ENCODE measurements around the gene CABP1. TPM values are rescaled to one million over a fixed set of nuclear protein-coding genes. Genes with fewer than 3 reads are reported as not detected.

CABP1 gene
- total and polyA plus RNA-seq, 4 donors, result 0.05 to 0.12 (median 0.08) TPM; not detected in 1

DNA sequence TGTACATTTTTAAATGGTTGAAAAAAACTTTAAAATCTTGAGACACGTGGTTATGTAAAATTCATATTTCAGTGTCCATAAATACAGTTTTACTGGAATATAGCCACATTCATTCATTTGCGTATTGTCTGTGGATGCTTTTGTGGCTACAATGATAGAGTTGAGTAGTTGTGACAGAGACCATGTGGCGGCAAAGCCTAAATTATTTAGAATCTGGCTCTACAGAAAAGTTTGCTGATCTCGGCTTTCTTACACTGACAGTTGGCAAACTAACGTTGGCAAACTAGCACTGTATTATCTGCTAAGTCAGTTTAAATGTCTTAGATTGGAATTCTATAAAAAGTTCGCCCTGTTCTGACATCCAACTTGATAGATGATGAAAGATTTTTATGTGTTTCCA lies 72.2 kb downstream of the CABP1 start:
- Histone ChIP-seq H3K27ac (ENCODE audit: low read depth in 1 of 2, low read length in 2 of 2) (no peak overlapping the region), H3K27me3 (ENCODE audit: control insufficient read depth in 4 of 4, insufficient read depth in 4 of 4, low read length in 3 of 4) (no peaks in the 10 kb centered on the region), H3K36me3 (ENCODE audit: control insufficient read depth in 4 of 4, insufficient read depth in 3 of 4, low read depth in 1 of 4, low read length in 3 of 4) (peaks cover 9 to 24% (median 18%) of the 10 kb centered on the region in 4 donors), H3K9ac (ENCODE audit: low read depth in 1 of 2, low read length in 2 of 2) (no peak overlapping the region), H3K4me3 (ENCODE audit: low read depth in 1 of 3, low read length in 3 of 3) (no peak overlapping the region), H3K4me1 (ENCODE audit: control insufficient read depth in 4 of 4, insufficient read depth in 4 of 4, low read length in 3 of 4) (peaks cover 2 to 19% (median 14%) of the 10 kb centered on the region in 4 donors), H3K9me3 (ENCODE audit: control insufficient read depth in 4 of 4, low read length in 3 of 4) (no peaks in the 10 kb centered on the region)
- WGBS, result 77% methylated on average over 6 of the region's 6 CpGs
- TF ChIP-seq NR2F2 (IDR thresholded peaks at IDR 0.05) (no peak), YY1 (IDR thresholded peaks at IDR 0.05) (no peak), GABPA (IDR thresholded peaks at IDR 0.05 in 1 of 2, conservative IDR thresholded peaks at IDR 0.05 in 1 of 2) (no peak), FOXA2 (IDR thresholded peaks at IDR 0.05) (no peak), HNF4G (IDR thresholded peaks at IDR 0.05) (no peak), FOXA1 (IDR thresholded peaks at IDR 0.05) (no peak), RXRA (IDR thresholded peaks at IDR 0.05) (no peak), HNF4A (conservative IDR thresholded peaks at IDR 0.05) (no peak), RAD21 (IDR thresholded peaks at IDR 0.05) (no peak), TAF1 (conservative IDR thresholded peaks at IDR 0.05) (no peak), JUND (IDR thresholded peaks at IDR 0.05) (no peak), SP1 (IDR thresholded peaks at IDR 0.05) (no peak)
- TF ChIP-seq, protein P1, sequence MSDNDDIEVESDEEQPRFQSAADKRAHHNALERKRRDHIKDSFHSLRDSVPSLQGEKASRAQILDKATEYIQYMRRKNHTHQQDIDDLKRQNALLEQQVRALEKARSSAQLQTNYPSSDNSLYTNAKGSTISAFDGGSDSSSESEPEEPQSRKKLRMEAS (IDR thresholded peaks at IDR 0.05), result no peak
- TF ChIP-seq, protein P2, sequence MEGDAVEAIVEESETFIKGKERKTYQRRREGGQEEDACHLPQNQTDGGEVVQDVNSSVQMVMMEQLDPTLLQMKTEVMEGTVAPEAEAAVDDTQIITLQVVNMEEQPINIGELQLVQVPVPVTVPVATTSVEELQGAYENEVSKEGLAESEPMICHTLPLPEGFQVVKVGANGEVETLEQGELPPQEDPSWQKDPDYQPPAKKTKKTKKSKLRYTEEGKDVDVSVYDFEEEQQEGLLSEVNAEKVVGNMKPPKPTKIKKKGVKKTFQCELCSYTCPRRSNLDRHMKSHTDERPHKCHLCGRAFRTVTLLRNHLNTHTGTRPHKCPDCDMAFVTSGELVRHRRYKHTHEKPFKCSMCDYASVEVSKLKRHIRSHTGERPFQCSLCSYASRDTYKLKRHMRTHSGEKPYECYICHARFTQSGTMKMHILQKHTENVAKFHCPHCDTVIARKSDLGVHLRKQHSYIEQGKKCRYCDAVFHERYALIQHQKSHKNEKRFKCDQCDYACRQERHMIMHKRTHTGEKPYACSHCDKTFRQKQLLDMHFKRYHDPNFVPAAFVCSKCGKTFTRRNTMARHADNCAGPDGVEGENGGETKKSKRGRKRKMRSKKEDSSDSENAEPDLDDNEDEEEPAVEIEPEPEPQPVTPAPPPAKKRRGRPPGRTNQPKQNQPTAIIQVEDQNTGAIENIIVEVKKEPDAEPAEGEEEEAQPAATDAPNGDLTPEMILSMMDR (IDR thresholded peaks at IDR 0.05; ENCODE audit: low read depth, low read length, missing input control), result no peak
- TF ChIP-seq, protein P3, sequence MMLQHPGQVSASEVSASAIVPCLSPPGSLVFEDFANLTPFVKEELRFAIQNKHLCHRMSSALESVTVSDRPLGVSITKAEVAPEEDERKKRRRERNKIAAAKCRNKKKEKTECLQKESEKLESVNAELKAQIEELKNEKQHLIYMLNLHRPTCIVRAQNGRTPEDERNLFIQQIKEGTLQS (IDR thresholded peaks at IDR 0.05), result no peak
- TF ChIP-seq, protein P4, sequence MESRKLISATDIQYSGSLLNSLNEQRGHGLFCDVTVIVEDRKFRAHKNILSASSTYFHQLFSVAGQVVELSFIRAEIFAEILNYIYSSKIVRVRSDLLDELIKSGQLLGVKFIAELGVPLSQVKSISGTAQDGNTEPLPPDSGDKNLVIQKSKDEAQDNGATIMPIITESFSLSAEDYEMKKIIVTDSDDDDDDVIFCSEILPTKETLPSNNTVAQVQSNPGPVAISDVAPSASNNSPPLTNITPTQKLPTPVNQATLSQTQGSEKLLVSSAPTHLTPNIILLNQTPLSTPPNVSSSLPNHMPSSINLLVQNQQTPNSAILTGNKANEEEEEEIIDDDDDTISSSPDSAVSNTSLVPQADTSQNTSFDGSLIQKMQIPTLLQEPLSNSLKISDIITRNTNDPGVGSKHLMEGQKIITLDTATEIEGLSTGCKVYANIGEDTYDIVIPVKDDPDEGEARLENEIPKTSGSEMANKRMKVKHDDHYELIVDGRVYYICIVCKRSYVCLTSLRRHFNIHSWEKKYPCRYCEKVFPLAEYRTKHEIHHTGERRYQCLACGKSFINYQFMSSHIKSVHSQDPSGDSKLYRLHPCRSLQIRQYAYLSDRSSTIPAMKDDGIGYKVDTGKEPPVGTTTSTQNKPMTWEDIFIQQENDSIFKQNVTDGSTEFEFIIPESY (IDR thresholded peaks at IDR 0.05), result no peak
- TF ChIP-seq, protein P5, sequence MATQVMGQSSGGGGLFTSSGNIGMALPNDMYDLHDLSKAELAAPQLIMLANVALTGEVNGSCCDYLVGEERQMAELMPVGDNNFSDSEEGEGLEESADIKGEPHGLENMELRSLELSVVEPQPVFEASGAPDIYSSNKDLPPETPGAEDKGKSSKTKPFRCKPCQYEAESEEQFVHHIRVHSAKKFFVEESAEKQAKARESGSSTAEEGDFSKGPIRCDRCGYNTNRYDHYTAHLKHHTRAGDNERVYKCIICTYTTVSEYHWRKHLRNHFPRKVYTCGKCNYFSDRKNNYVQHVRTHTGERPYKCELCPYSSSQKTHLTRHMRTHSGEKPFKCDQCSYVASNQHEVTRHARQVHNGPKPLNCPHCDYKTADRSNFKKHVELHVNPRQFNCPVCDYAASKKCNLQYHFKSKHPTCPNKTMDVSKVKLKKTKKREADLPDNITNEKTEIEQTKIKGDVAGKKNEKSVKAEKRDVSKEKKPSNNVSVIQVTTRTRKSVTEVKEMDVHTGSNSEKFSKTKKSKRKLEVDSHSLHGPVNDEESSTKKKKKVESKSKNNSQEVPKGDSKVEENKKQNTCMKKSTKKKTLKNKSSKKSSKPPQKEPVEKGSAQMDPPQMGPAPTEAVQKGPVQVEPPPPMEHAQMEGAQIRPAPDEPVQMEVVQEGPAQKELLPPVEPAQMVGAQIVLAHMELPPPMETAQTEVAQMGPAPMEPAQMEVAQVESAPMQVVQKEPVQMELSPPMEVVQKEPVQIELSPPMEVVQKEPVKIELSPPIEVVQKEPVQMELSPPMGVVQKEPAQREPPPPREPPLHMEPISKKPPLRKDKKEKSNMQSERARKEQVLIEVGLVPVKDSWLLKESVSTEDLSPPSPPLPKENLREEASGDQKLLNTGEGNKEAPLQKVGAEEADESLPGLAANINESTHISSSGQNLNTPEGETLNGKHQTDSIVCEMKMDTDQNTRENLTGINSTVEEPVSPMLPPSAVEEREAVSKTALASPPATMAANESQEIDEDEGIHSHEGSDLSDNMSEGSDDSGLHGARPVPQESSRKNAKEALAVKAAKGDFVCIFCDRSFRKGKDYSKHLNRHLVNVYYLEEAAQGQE (IDR thresholded peaks at IDR 0.05), result no peak
- no peak for DNase-seq (ENCODE audit: low spot score)
